CD4-positive, alpha-beta T cell treated with Interleukin-4 for 4 hours (primary cell): Measurements from ENCODE around the gene RNF207.

Source experiments
- DNase-seq: peaks from one replicate; pipeline ENCODE4 v3.0.0-alpha.2; 2020

RNF207 gene

GRCh38 chr1:6269720-6270400, 63.9 kb downstream of the RNF207 start:
- no peak for DNase-seq

DNA sequence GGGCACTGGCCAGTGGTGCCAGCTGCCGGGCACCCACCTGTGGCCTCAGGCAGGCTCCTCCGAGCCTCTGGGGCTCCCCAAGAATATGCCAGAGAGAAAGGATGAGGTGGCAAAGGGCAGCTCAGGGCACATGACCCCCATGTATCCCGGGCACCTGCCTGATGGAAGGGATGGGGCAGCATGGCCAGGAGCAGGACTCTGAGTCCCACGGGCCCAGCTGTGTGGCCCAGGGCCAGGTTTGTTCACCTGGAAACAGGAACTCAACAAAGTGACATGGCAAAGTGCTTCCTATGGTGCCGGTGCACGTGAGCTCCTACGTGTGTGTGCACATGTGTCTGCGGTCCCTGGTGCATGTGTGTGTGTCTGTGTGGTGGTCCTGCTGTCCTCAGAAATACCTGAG, 64.5 kb downstream of the RNF207 start:
- no peak for DNase-seq
